Adrenal gland (tissue), 5 donors: ENCODE data around the gene PNKP.

Experiments used
- POLR2A ChIP-seq, 2 donors: fragments of 450-650 bp; IDR thresholded peaks; one replicate each; pipeline ENCODE4 v1.6.1; 2017; ENCODE audit warnings: antibody characterized with exemption in 2 of 2, mild to moderate bottlenecking in 2 of 2, moderate library complexity in 1 of 2
- TF ChIP-seq, protein P1 (sequence below), 6 experiments: fragments of 450-650 bp in 4 of 6; fragments of 200-600 bp in 2 of 6; sonication (generic) in 1 of 6; IDR thresholded peaks; 1 replicate in 5 of 6; 2 replicates in 1 of 6; pipeline versions ENCODE4 v1.5.1 to v1.8.0; 2016 to 2021; ENCODE audit warnings: antibody characterized with exemption in 6 of 6, mild to moderate bottlenecking in 2 of 6, moderate library complexity in 1 of 6
- donor health status: DM: no; HTN: no; CAD: no.

DNA sequence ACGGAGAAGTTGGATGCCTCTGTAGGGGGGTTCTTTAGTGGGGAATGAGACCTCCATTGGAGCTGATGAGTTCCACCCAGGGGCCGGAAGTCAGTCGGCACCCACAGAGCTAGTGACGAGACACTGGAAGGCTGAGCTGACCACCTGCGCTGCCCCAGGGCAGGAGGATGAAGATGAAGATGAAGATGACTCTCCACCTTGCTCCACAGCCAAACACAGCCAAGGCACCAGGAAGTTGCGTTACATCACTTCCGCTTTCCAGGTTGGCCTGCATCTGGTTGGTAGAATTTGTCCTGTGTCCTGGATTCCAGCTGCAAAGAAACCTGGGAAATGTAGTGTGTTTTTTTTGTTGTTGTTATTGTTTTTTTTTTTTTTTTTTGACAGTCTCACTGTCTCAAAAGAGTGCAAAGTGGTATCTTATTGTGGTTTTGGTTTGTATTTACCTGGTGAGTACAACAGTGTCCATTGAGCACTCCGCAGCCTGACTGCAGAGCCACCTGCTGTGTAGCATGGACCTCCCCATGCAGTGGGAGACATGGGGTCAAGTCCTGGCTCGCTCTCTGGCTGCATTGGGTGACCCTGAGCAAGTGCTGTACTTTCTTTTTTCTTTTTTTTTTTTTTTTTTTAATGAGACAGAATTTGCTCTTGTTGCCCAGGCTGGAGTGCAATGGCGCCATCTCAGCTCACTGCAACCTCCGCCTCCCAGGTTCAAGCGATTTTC is 12.0 kb upstream of the PNKP start:
- TF ChIP-seq, protein P1, sequence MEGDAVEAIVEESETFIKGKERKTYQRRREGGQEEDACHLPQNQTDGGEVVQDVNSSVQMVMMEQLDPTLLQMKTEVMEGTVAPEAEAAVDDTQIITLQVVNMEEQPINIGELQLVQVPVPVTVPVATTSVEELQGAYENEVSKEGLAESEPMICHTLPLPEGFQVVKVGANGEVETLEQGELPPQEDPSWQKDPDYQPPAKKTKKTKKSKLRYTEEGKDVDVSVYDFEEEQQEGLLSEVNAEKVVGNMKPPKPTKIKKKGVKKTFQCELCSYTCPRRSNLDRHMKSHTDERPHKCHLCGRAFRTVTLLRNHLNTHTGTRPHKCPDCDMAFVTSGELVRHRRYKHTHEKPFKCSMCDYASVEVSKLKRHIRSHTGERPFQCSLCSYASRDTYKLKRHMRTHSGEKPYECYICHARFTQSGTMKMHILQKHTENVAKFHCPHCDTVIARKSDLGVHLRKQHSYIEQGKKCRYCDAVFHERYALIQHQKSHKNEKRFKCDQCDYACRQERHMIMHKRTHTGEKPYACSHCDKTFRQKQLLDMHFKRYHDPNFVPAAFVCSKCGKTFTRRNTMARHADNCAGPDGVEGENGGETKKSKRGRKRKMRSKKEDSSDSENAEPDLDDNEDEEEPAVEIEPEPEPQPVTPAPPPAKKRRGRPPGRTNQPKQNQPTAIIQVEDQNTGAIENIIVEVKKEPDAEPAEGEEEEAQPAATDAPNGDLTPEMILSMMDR (IDR thresholded peaks at IDR 0.05): no peak
- TF ChIP-seq POLR2A (IDR thresholded peaks at IDR 0.05): no peak
